HG02678 (cell line): ENCODE measurements around the gene CTSC.
A peak's percentile ranks its signal among the peaks of the same experiment; 100 is the strongest.
"Not testable (repeated sequence)": the region's sequence is repeated elsewhere in the genome, so short reads cannot be mapped to it uniquely, and the experiment has no call there.

ENCODE experiments used
- ATAC-seq: cut with Tn5 transposase; IDR thresholded peaks from one replicate; pipeline ENCODE4 v1.9.1; 2021; ENCODE audit warnings: mild to moderate bottlenecking, moderate library complexity; ENCODE audit not compliant: unreplicated experiment

Gene CTSC

DNA sequence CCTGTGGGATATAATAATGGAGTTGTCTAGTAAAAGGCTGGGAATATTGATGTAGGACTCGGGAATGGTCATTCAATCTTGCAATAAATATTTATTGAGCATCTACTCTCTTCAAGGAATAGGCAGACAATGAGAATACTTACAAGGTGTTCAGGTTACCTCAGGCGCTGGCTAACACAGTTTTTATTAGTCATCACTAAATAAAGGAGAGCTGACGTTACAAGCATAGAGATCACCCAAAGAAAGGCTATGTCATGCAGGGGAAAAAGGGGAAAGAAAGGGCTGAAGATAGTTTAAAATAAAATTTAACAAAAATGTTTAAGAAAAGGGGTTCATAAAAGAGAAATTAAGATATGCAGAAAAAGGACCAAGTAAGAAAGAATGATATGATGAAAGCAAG, 15.8 kb upstream of the CTSC start:
- no peak for ATAC-seq

DNA sequence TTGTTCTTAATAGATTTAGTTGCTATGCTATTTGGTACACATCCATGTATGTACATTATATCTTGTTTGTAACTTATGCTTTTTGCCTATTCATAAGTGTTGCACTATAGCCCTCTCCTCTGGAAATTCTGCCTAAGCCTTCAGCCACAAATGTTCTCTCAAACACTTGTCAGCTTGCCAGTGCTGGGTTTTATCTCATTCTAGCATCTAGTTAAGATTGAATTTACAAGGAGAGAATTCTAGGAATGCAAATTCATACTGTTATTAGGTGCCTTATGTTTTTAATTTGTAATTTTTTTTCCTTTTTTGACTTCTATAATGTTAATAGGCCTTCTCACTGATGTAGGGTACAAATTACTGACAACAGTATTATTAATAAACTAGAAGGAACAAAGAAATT, 14.6 kb upstream of the CTSC start:
- no peak for ATAC-seq

DNA sequence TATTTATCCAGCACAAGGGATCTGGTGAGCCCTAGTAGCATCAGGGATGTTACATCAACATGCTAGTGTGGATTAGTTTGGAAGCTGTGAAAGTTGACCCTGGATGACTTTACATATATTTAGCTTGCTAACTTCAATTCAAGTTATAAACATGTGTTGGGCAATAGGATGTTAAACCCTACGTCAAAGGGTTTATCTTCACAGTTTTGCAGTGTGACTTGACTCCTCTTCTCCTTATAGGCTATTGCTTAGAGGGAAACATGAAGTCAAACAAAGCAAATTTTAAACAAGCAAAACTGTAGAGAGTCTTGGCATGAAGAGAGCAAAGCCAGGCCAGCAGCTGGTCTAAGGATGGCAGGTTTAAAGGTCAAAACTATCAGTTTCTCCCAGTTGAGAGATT, 11.3 kb upstream of the CTSC start:
- ATAC-seq: no peak

DNA sequence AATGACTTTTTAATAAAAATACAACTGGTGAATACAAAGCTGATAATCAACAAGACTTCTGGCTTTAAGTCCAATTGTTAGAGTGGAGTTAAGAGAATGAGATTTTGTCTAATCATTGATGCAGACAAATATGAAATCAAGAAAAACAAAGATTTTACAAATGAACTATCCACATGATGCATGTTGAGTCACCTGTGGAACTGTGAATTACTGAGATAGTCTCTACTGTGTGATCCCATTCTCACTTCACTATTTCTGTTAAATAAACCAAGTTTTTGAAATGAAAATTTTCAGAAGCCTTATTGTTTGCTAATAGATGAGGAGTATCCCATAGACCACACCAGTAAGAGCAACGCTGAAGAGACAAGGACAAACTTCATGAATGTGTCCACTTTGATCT, 8.4 kb upstream of the CTSC start:
- ATAC-seq: no peak

DNA sequence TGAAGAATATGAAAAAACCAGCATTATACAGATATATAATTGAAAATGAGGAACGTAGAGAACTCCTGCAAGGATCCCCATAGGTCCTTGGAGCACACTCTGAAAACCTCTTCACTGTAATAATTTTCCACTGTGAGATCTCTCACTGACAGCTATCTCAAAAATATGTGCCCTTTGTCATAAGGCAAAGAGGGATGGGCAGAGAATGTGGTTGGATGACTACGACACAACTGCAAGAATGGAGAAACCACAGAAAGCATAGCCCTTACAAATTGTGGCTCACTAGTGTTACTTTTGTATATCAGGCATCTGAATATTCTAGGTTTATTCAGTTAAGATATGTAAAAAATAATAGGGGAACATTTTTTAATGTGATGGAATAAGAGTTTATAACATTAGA, 7.9 kb upstream of the CTSC start:
- no peak for ATAC-seq

DNA sequence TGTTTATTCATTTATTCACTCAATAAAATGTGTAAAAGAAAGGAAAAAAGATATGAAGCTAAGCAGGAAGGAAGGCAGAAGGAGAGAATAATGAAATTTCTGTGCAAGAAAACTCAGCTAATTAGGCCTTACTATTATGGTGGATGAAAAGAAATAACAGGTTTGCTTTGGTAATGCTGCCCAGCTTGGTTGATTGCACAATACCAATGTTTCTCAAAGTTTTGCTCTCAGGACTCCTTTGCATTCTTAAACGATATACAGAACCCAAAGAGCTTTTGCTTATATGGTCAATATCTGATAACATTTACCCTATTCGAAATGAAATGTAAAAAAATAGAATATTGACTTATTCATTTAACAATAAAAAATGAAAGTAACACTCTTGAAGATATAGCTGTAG, 7.3 kb upstream of the CTSC start:
- ATAC-seq: no peak

DNA sequence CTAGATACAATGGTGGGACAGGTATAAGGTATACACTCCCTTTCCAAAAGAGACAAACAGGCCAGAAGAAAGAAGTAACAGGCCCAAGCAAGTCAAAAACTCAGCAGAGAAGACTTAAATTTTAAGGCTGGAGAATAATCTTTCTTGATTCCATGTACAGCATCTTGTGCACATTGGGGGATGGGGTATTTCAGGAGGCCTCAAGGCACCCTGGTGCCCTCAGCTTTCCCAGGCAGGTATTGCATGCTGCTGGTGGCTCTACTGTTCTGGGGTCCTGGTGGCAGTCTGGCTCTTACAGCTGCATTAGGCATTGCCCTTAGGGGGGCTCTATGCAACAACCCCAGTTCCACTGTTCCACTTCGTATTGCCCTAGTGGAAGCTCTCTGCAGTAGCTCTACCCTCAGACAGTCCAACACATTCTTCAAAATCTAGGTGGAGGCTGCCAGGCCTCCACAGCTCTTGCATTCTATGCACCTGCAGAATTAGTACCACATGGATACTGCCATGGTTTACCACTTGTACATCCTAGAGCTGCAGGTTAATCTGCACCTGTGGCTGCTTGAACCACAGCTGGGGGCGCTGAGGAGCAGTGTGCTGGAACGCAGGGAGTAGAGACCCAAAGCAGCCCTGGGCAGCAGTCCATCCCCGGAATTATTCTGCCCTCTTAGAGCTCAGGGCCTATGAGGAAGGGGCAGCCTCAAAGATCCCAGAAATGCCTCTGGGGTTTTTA, 4.2 kb upstream of the CTSC start:
- ATAC-seq: no peak

DNA sequence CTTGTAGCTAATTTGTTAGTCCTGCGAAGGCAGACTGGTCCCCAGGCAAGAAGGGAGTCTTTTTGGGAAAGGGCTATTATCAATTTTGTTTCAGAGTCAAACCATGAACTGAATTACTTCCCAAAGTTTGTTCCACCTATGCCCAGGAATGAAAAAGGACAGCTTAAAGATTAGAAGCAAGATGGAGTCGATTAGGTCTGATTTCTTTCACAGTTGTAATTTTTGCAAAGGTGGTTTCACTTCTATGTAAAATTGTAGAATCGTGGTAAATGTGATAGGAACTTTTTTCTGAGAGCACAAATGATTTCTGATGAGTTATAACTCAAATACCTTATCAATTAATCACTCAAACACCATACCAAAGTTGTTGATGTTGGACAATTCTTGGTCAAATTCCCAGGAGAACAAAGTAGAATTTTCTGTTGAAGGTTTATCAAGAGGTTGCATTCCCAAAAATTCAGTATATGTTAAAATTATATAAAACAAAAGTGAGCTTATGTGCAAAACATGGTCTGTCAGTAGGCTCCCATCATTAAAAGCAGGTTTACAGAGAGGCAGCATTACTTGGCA, 2.9 kb upstream of the CTSC start:
- no peak for ATAC-seq

DNA sequence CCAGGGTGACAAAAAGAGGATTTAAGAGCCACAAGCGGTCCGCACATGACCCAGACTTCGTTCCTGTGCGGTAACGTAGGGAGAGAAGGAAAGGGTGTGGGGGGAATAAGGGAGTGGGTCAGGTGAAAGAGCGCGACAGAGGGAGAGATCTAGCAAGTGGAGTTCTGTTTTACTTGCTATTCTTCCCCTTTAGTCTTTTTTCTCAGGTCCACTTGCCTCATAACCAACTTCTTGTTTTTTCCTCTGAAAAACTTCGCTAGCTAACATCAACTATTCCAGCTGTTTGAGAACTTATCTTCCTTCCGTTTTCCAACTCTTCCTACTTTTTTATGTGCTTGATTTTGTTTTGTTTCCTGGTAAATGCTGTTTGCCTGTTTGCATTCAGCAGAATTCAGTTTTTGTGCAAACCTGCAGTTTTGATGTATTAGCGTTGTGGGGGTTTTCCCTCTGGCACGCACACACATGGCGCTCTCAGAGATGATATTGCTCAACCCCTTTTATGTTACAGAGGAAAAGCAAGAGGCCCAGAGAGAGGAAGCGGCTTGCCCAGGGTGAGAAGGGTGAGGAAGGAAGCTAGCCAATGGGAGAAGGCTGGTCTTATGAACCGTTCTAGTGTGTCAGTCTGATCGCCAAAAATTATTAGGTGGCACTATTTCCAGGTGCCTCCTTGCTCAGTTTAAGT, 592 bp upstream of the CTSC start:
- peak; percentile 36 for ATAC-seq

DNA sequence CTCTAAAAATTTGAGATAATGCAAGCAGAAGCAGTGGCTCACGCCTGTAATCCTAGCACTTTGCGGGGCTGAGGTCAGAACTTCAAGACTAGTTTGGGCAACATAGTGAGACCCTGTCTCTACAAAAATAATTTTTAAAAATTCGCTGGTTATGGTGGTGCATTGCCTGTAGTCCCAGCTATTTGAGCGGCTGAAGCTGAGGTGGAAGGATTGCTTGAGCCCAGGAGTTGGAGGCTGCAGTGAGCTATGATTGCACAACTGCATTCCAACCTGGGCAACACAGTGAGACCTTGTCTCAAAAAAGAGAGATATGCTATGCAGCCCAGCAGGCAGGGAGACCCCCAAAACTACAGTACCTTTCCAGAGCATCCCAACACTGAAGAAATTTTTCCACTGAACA, 2.3 kb downstream of the CTSC start:
- ATAC-seq: no peak

DNA sequence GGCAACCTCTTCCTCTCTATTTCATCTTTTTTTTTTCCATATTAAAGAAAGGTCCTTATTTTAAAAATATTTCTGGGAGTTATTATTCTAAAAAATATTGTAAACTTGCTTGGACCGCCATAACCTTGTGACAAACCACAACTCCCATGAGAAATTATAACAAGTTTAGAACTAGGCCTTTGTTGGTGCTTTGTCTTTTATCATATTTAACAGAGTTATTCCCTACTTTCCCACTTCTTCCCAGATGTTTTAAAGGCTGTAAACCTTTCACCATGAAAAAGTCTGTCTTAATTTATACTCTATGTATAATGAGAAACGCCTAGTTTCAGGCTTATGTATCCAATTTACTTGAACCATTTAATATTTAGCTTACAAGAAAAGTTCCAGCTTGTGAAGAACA, 3.7 kb downstream of the CTSC start:
- ATAC-seq: no peak

DNA sequence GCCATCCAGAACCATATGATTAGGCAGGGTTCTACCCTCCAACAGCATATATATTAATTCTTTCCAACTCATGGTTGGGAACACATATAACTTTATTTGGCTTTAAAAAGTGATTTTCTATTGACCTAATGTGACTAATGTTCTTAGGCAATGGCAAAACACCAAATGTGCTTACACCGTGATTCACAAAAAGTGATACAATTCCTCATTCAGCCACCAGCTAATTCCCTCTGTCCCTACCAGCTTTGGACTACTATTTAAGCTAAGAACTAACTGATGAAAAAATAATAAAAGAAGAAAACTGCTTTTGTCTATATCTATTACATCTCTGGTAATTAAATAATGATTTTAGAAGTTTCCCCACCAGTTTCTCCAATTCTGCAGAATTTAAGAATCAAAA, 4.7 kb downstream of the CTSC start:
- ATAC-seq: no peak

DNA sequence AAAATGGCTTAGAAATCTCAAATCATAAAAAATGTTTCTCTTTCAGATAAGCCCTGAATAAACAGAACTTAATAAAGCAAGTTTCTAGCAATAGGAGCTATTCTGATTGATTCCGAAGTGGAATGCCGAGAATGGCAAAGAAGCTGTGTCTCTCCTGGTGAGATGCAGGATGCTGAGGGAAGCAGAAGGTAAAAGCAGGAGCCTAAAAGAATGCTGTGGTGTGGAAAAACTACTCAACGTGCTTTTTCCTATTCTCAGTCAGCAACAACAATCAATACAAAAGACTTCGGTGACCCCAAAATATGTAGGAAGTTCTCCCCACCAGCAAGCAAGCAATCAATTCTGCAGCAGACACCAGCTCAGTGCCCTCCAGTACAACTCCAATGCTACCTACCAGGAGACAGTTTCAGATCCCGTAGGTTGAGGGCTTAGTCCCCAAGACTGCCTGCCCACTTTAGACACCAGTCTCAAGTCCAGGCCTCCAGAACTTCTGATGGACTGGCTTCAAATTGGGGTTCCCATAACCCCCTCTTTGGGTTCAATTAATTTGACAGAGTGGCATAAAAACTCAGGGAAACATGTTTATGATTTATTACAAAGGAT, 6.6 kb downstream of the CTSC start:
- ATAC-seq: no peak

DNA sequence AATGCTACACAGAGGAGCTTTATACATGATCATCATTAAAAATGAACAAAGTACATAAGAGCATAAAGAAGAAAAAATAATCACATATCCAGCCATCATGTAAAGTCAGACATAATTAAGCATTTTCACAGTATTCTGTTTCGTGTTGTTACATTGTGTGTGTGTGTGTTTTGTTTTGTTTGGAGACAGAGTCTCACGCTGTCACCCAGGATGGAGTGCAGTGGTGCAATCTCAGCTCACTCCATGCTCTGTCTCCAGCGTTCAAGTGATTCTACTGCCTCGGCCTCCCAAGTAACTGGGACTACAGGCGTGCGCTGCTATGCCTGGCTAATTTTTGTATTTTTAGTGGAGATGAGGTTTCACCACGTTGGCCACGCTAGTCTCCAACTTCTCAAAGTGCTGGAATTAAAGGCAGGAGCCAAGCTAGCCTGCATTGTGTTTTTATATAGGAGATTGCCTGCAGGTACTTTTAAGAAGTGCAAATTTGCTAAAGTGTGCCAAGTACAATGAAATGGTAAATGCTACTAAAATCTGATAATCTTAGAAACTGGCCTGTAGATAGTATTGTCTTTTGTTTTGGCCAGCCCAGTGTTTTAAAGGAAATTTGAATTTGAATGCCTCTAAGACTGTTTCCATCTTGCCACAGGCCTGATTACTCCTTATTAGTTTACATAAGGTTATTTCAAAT, 7.8 kb downstream of the CTSC start:
- ATAC-seq: no peak

DNA sequence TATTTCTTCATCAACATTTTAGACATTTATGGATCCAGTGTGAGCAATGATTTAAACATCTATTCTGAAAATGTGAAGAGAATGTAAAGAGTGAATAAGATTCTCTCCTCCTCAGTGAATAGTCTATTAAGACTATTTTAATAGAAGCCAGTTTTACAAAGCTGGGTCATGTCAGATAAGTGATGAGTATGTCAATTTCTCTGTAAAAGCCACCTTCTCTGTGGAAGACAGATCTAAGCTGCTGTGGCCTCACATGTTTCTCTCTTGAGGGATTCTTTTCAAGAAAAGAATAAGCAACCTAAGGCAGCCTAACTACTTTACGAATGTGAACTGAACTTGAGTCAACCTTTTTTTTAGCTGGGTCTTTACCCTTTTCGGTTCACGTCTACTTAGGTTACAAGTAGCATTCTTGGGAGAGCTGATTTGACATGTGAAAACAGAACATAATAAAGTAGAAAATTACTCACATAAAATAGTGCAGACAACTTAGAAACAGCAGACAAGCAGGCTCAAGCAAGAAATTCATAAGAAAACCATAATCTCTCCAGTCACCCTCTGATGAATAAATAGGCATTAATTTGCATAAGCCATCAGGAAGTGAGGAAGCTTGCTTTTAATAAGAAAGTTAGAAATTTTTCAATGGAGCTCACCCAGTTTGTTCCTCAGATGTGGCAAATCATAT, 9.9 kb downstream of the CTSC start:
- peak; percentile 38 for ATAC-seq

DNA sequence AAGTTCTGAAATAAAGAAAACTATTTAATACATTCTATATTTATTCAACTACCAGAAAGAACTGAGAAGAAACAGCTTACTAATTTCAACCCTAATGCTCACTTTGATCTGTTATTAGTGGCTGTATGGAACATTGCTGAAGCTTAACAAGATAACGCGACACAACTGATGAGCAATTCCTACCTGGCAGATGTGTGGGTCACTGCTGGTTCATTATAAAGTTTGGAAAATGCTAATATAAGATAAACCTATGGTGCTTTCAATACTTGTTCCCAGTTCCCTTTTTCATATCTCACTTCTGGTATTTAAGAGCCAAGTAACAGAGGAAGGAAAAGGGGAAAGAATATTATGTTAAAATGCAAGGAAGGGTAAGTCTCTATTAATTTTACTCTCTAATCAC, 10.5 kb downstream of the CTSC start:
- ATAC-seq: peak; percentile 60

DNA sequence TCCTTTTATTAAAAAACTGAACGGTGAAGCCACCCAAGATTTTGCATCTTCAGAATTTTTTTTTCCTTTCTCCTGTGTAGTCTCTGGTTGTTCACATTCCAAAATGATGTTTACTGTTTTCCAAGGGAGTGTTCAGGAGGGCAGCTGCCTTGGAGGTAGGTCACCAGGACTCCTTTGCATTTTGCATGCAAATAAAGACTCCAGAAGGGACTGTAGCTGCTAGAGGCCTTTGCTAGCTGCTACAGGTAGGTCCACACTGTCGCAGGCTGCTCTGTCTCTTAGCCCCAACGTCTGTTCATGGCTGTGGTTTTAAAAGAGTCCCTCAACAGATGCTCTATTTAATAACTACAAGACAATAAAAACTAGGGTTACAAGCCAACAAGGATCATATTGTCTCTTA, 11.4 kb downstream of the CTSC start:
- ATAC-seq: no peak

DNA sequence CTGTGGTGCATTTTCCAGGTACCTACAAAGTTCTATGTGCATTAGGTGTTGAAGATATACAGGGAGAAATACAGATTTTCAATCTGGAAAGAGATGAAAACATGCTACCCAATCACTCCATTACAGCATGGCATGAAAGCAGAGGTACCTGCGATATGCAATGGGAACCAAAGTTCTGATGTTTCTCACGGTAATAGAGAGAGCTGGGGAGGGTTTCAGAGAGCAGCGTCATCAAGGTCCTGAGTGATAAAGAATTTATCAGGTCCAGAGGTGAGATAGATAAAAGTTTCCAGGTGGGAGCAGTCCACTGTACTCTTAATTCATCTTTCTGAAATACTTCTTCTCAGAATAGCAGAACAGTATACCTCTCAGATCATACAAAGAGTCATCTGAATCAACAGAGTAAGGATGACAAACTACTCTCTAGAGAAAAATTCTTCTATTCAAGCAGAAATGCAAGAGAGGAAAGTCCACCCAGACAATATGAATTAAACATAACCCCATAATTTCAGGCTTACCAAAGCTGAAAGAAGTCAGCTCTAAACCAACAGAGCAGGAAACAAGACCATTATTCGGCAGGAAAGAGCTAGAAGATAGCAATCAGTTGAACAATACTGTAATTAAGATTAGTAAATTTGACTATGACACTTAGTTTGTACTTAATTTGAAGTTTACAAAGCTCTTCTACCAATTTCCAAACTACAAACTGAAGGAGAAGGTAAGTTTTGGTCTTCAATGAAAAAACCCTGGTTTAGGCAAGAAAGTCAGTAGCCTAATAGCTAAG, 12.8 kb downstream of the CTSC start:
- no peak for ATAC-seq

DNA sequence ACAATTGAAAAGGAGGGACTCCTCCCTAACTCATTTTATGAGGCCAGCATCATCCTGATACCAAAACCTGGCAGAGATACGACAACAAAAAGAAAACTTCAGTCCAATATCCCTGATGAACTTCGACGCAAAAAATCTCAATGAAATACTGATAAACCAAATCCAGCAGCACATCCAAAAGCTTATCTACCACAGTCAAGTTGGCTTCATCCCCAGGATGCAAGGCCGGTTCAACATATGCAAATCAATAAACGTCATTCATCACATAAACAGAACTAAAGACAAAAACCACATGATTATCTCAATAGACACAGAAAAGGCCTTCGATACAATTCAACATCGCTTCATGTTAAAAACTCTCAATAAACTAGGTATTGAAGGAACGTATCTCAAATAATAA, 14.7 kb downstream of the CTSC start:
- ATAC-seq: not testable (repeated sequence)

DNA sequence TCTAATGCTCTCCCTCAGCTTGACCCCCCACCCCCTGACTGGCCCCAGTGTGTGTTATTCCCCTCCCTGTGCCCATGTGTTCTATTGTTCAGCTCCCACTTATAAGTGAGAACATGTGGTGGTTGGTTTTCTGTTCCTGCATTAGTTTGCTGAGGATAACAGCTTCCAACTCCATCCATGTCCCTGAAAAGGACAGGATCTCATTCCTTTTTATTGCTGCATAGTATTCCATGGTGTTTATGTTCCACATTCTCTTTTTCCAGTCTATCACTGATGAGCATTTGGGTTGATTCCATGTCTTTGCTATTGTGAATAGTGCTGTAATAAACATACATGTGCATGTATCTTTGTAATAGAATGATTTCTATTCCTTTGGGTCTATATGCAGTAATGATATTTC, 16.1 kb downstream of the CTSC start:
- ATAC-seq: not testable (repeated sequence)
